ENCODE data around the gene CRHR2.

- TF ChIP-seq, protein P1, sequence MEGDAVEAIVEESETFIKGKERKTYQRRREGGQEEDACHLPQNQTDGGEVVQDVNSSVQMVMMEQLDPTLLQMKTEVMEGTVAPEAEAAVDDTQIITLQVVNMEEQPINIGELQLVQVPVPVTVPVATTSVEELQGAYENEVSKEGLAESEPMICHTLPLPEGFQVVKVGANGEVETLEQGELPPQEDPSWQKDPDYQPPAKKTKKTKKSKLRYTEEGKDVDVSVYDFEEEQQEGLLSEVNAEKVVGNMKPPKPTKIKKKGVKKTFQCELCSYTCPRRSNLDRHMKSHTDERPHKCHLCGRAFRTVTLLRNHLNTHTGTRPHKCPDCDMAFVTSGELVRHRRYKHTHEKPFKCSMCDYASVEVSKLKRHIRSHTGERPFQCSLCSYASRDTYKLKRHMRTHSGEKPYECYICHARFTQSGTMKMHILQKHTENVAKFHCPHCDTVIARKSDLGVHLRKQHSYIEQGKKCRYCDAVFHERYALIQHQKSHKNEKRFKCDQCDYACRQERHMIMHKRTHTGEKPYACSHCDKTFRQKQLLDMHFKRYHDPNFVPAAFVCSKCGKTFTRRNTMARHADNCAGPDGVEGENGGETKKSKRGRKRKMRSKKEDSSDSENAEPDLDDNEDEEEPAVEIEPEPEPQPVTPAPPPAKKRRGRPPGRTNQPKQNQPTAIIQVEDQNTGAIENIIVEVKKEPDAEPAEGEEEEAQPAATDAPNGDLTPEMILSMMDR (IDR thresholded peaks at IDR 0.05; ENCODE audit: insufficient read depth, low read length) = no peak
- no peak for TF ChIP-seq REST (IDR thresholded peaks at IDR 0.05; ENCODE audit: insufficient replicate concordance, low read depth)
- TF ChIP-seq POLR2AphosphoS5 (IDR thresholded peaks at IDR 0.05; ENCODE audit: low read depth) = no peak
- no peak for TF ChIP-seq GABPA (IDR thresholded peaks at IDR 0.05; ENCODE audit: low read depth)
Measured at GRCh38 chr7:30687604-30688003, 5.3 kb upstream of the CRHR2 start.

All from HL-60 (cell line).